GM12872 (cell line): ENCODE measurements around the gene GORAB.

Experiments
- CTCF ChIP-seq: IDR thresholded peaks from 3 replicates; pipeline ENCODE4 v1.5.1; 2011; ENCODE audit warnings: low read depth, mild to moderate bottlenecking, low read length, moderate library complexity; ENCODE audit not compliant: insufficient read depth

GORAB gene

GRCh38 chr1:170578359-170578758, 46.4 kb downstream of the GORAB start:
- no peak for TF ChIP-seq CTCF

- TF ChIP-seq CTCF = no peak
Measured at GRCh38 chr1:170580636-170581440, 48.9 kb downstream of the GORAB start.

GRCh38 chr1:170583186-170583585, 51.2 kb downstream of the GORAB start:
- TF ChIP-seq CTCF = no peak

- TF ChIP-seq CTCF = no peak
Measured at GRCh38 chr1:170586321-170587252, 54.6 kb downstream of the GORAB start.

- TF ChIP-seq CTCF = no peak
Measured at GRCh38 chr1:170587253-170587593, 55.3 kb downstream of the GORAB start.

- no peak for TF ChIP-seq CTCF
Measured at GRCh38 chr1:170590921-170591705, 59.1 kb downstream of the GORAB start.
